Posterior cingulate gyrus (tissue), 11 donors: Measurements from ENCODE around the gene DHRS7B.

Experiments used
- DNase-seq, 10 donors: peaks; one replicate each; pipeline versions ENCODE4 v3.0.0 to v3.0.0-alpha.2; 2020 to 2021; ENCODE audit warnings: mixed read lengths in 3 of 10
- intact Hi-C: fragments of 100-400 bp; cut with DNase I; formaldehyde crosslinking; loops from one replicate; pipeline ENCODE4 v1.15.1; 2023

DHRS7B gene

GRCh38 chr17:21200590-21201297 lies 74.0 kb downstream of the DHRS7B start:
- intact Hi-C loops, result no loop called here
- DNase-seq, result no peak

- DNase-seq, result no peak
- intact Hi-C loops, result no loop called here
These were observed 74.5 kb downstream of the DHRS7B start for GRCh38 chr17:21201298-21201595.

GRCh38 chr17:21201874-21202273 lies 75.1 kb downstream of the DHRS7B start:
- intact Hi-C loops, result no loop called here

GRCh38 chr17:21202512-21202911 lies 75.7 kb downstream of the DHRS7B start:
- intact Hi-C loops, result no loop called here

More at GRCh38 chr17:21201874-21202273, 75.1 kb downstream of the DHRS7B start:
- no peak for DNase-seq

GRCh38 chr17:21204935-21205334 lies 78.2 kb downstream of the DHRS7B start:
- intact Hi-C loops, result no loop called here
- no peak for DNase-seq

More at GRCh38 chr17:21202512-21202911, 75.7 kb downstream of the DHRS7B start:
- no peak for DNase-seq

- DNase-seq, result peak in 1 of 10 donors; percentile 23
- intact Hi-C loops, result no loop called here
These were observed 81.6 kb downstream of the DHRS7B start for GRCh38 chr17:21208352-21208751.

- intact Hi-C loops, result loop anchor here (5.0 to 10.0 kb wide), 2 partner anchors 82 to 165 kb away; partner anchors contain the start of genes DHRS7B and USP22
- DNase-seq, result peak in 2 of 10 donors; percentile 32 to 66
These were observed 82.9 kb downstream of the DHRS7B start for GRCh38 chr17:21209511-21210175.

GRCh38 chr17:21210411-21211076 lies 83.8 kb downstream of the DHRS7B start:
- DNase-seq, result peak in 3 of 10 donors; percentile 28 to 44 (median 39)
- intact Hi-C loops, result loop anchor here (5.0 to 10.0 kb wide), 2 partner anchors 83 to 166 kb away; partner anchors contain the start of genes DHRS7B and USP22

- DNase-seq, result peak in 1 of 10 donors; percentile 43
- intact Hi-C loops, result loop anchor here (5.0 to 10.0 kb wide), 2 partner anchors 85 to 167 kb away; partner anchors contain the start of genes DHRS7B and USP22
These were observed 85.2 kb downstream of the DHRS7B start for GRCh38 chr17:21211825-21212479.

GRCh38 chr17:21212826-21213637 lies 86.3 kb downstream of the DHRS7B start:
- intact Hi-C loops, result loop anchor here (5.0 to 10.0 kb wide), 2 partner anchors 86 to 168 kb away; partner anchors contain the start of genes DHRS7B and USP22
- DNase-seq, result peak in 1 of 10 donors; percentile 2

GRCh38 chr17:21213638-21214014 lies 86.9 kb downstream of the DHRS7B start:
- peak in 3 of 10 donors; percentile 29 to 87 (median 86) for DNase-seq
- intact Hi-C loops, result loop anchor here (1.0 to 10.0 kb wide), 3 partner anchors 40 to 169 kb away; partner anchors contain the start of genes DHRS7B, NATD1 and USP22

GRCh38 chr17:21214015-21214776 lies 87.4 kb downstream of the DHRS7B start, which contains the start of gene TMEM11:
Gene TMEM11, minus strand, starts transcription at chr17:21214161. Its CDS starts 9 bp downstream, at chr17:21214152.
- intact Hi-C loops, result loop anchor here (1.0 to 10.0 kb wide), 3 partner anchors 39 to 169 kb away; partner anchors contain the start of genes DHRS7B, NATD1 and USP22
- peak; percentile 89 to 100 (median 97) for DNase-seq

GRCh38 chr17:21214777-21215541 lies 88.2 kb downstream of the DHRS7B start:
- DNase-seq, result peak in 4 of 10 donors; percentile 14 to 78 (median 49)
- intact Hi-C loops, result loop anchor here (1.0 to 10.0 kb wide), 3 partner anchors 38 to 170 kb away; partner anchors contain the start of genes DHRS7B, NATD1 and USP22

- intact Hi-C loops, result loop anchor here (10.0 kb wide), 1 partner anchor 171 kb away; the partner anchor contains the start of gene USP22
- DNase-seq, result peak in 1 of 10 donors; percentile 40
These were observed 89.2 kb downstream of the DHRS7B start for GRCh38 chr17:21215935-21216334.

- DNase-seq, result no peak
- intact Hi-C loops, result loop anchor here (10.0 kb wide), 1 partner anchor 173 kb away; the partner anchor contains the start of gene USP22
These were observed 90.6 kb downstream of the DHRS7B start for GRCh38 chr17:21217346-21217745.

- peak in 3 of 10 donors; percentile 37 to 64 (median 38) for DNase-seq
- intact Hi-C loops, result loop anchor here (10.0 kb wide), 1 partner anchor 173 kb away; the partner anchor contains the start of gene USP22
These were observed 91.3 kb downstream of the DHRS7B start for GRCh38 chr17:21218101-21218500.

GRCh38 chr17:21218831-21219380 lies 92.1 kb downstream of the DHRS7B start:
- intact Hi-C loops, result loop anchor here (10.0 kb wide), 1 partner anchor 174 kb away; the partner anchor contains the start of gene USP22
- peak in 1 of 10 donors; percentile 38 for DNase-seq
